GM18867 (cell line): ENCODE measurements around the gene TRAPPC5.
"Not testable (repeated sequence)": the region's sequence is repeated elsewhere in the genome, so short reads cannot be mapped to it uniquely, and the experiment has no call there.

Experiments used
- ATAC-seq: cut with Tn5 transposase; IDR thresholded peaks from one replicate; pipeline ENCODE4 v1.9.1; 2021; ENCODE audit warnings: mild to moderate bottlenecking, moderate library complexity; ENCODE audit not compliant: unreplicated experiment

Gene TRAPPC5

DNA sequence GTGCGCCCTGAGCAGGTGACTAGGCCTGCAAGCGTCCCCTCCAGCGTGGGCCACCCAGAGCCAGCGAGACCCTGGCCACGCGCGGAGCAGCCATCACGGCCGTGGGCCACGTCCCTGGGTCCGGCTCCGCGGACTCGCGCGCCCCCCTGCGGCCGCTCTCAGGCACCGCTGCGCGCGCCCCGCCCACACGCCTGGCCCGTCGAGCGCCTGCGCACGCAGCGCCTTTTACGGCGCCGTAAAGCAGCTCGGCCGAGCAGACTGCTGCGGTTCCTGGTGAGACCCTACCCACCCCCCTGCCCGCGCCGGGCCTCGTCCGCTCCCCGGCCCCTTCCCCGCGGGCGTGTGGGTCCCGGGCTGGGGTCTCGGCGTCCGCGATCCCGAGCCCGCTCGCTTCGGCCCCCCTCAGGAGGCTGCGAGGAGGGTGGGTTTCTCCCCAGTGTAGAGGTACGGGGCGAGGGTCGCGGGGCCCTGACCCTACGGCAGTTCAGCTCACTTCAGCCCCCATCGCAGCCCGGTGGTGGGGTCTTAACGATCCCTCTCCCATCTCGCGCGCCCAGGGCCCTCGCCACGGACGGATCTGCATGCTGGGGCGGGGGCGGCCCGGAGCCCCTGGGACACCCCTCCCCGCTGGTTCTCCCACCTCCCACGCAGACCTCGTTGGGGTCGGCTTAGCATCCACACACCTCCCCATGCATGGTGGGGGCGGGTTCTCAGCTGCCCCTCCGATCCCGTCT lies at the start of gene TRAPPC5:
TRAPPC5 (plus strand) TSS at position 228 of the 734 bp plus-strand sequence. CDS start 1,421 bp downstream, outside the sequence.
- ATAC-seq: peak; percentile 64

- ATAC-seq: no peak
These were observed 49.1 kb upstream of the TRAPPC5 start for GRCh38 chr19:7631577-7631976.

GRCh38 chr19:7632340-7633203 lies 48.1 kb upstream of the TRAPPC5 start:
- no peak for ATAC-seq

DNA sequence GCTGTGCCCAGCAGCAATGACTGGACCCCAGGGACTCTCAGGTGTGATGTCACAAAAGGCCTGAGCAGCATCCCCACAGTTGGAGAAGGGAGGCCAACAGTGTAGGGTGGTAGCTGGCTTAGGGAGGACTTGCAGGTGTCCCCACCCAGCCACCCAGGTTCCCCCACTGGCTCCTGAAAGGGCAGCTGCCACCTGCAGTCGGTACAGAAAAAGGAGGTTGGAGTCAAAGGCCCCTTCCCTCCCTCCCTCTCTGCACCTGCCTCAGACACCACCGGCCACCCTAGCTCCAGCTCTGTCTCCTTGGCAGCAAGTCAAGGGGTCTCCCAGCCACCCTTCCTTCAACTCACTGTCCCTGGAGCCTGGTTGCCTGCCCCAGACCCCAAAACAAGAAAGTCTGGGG lies 46.9 kb upstream of the TRAPPC5 start, which contains the start of gene PCP2:
PCP2 (minus strand) TSS at position 22 of the 400 bp plus-strand sequence. CDS start 262 bp downstream, outside the sequence.
- ATAC-seq: no peak

DNA sequence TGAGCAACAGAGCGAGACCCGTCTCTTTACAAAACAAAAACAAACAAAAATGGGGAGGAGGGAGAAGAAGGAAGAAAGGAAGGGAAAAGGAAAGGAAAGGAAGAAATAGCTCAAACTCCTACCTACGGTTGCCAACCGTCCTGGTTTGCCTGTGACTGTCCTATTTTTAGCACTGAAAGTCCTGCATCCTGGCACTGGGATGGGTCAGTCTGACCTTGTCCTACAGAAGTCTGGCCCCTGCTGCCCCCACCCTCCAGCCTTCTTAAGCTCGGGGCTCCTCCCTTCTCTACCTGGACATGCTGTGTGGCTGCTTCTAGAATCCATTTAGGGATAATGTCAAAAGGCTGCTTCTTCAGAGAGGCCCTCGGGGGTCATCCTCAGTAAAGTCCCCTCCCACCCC lies 45.0 kb upstream of the TRAPPC5 start:
- ATAC-seq: no peak

GRCh38 chr19:7636317-7636690 lies 44.3 kb upstream of the TRAPPC5 start:
- ATAC-seq: no peak

DNA sequence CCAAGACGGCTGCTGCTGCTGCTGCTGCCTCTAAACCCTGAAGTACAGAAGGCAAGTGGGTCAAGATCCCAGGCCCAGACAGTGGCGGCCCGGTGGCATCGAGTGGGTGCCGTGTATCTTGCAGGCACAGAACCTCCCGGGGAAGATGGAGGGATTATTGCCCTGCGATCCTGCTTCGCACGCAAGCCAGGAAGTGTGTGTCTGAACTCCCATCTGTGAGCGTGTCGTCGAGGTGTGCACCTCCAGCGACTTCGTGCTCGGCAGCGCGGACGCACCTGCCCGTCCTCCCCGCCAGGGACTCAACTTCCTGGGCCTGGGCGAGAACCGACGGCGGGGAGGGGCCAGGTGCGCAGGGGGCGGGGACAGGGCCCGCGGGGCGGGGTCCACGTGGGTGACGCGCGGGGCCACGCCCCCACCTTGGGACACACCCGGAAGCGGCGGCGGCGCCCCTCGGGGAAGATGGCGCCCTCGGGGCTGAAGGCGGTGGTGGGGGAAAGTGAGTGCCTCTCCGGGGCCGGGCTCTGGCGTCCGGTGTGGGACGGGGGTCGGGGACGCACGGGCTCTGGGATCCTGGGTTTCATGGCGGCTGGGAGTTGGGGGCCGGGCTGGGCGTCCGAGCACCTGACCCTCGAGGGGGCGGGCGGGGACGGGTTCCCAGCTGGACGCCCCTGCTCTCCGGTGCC lies 43.8 kb upstream of the TRAPPC5 start, which contains the start of gene STXBP2:
STXBP2 (plus strand) TSS at position 420 of the 683 bp plus-strand sequence; CDS start at position 460, 40 bp downstream.
- ATAC-seq: peak; percentile 65

DNA sequence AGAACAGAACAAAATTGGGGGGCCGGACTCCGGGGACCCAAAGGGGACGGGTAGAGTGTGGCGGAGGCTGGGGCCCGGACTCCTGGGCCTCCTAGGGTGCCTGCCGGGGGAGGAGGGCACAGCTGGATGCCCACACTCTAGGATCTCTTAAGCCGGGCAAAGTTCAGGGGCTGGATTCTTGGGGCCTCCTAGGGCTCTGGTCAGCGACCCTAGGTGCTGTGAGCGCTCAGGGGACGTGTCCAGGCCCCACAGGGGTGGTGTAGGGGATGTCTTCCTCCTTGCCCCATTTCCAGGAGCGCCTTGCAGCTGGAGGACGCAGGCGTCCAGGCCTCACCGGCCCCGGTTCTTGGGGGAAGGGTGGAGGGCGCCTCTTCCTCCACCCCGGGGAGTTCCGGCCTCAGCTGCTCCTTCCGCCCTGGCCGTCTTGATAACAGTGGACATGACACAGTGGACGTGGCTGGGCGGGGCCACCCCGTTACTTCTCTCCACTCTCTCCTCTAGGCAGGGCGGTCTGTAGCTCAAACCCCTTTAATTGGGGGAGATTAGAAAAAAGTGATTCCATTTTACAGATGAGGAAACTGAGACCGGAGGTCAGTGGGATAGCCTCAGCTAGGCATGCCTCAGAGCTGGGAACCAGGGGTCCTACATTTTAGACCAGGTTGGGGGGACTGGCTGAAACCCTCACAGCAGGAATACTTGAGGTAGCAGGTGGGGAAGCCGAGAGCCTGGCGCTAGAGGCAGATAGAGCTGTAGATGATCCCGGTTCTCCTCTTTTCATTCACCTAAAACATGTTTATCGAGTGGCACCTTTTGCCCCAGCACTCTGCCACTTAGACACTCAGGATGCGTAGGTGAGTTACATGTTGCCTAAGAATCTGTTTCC lies 43.0 kb upstream of the TRAPPC5 start:
- ATAC-seq: peak; percentile 25

DNA sequence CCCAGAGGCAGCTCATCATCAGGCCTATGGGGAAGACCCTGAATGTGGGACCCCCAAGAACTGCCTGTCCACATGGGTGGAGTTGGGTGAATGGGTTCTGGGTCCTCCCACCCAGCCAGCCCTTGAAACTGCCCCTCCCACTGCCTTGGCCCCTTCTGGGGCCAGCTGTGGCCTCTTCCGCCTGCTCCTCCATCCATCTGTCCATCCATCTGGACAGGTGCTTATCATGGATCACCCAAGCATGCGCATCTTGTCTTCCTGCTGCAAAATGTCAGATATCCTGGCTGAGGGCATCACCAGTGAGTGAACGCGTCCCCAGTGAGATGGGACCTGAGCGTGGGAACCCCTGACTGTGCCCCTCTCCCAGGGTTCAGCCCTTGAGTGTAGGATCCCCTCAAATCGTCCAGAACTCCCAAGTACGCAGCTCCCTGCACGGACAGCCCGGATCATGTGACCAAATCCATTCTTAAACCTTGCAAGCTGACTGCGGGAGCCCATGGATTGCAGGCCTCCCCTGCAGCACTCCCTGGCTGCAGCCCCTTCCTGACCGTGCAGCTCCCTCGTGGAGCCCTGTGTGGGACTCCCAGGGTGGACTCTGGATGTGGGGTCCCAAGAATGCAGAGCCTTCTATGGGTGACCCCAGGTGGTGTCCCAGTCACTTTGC lies 41.7 kb upstream of the TRAPPC5 start:
- ATAC-seq: no peak

DNA sequence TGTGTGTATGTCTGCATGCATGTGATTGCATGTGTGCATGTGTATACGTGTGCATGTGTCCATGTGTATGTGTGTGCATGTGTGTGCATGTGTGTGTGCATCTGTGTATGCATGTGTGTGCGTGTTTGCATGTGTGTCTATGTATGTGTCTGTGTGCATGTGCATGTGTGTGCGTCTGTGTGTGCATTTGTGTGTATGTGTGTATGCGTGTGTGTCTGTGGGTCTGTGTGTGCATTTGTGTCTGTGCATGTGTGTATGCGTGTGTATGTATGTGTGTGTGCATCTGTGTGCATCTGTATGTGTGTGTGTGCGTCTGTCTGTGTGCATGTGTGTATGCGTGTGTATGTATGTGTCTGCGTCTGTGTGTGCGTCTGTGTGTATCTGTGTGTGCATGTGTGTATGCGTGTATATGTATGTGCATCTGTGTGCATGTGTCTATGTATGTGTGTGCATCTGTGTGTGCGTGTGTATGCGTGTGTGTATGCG lies 40.7 kb upstream of the TRAPPC5 start:
- no peak for ATAC-seq

GRCh38 chr19:7640803-7641202 lies 39.8 kb upstream of the TRAPPC5 start:
- ATAC-seq: no peak

- no peak for ATAC-seq
These were observed 39.0 kb upstream of the TRAPPC5 start for GRCh38 chr19:7641290-7642276.

- ATAC-seq: no peak
These were observed 38.2 kb upstream of the TRAPPC5 start for GRCh38 chr19:7642295-7643030.

DNA sequence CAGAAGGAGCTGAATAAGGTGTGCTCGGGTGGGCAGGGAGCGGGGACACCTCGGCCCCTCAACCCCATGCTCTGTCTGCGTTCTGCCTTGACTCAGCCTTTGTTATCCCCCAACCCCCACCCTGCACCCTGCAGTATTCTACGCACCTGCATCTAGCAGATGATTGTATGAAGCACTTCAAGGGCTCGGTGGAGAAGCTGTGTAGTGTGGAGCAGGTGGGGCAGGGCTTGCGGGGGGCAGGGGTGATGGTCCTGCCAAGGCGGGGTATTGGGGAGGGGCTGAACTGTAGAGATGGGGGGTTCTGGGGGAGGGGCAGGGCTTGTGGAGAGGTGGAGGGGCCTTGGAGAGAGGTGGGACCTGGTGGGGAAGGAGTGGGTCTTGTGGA lies 37.6 kb upstream of the TRAPPC5 start:
- ATAC-seq: no peak

GRCh38 chr19:7643629-7644549 lies 36.7 kb upstream of the TRAPPC5 start:
- not testable (repeated sequence) for ATAC-seq

DNA sequence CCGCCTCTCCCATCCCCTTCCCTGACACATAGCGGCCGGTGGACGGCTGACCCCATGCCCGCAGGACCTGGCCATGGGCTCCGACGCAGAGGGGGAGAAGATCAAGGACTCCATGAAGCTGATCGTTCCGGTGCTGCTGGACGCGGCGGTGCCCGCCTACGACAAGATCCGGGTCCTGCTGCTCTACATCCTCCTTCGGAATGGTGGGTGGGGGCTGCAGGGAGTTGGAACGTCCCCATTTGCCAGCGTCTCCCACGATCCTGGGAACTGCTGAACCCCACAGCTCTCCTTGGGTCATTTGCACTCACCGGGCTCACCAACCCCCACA lies 36.1 kb upstream of the TRAPPC5 start:
- no peak for ATAC-seq

DNA sequence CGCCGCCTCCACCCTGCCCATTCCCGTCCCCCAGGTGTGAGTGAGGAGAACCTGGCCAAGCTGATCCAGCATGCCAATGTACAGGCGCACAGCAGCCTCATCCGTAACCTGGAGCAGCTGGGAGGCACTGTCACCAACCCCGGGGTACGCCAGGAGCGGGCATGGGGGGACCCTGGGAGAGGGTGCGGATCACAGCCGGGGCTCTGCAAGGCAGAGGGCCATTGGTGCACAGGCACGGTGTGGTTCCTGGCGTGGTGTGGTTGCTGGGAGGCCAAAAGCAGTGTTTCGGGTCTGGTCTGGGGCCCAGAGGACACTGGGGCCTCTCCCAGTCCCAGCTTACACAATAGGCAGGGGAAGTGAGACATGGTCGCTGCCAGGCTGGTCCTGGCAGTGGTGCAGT lies 35.5 kb upstream of the TRAPPC5 start:
- ATAC-seq: no peak
